Fibroblast of lung (primary cell): ENCODE results near the gene HK2.

ENCODE experiments used
- CTCF ChIP-seq, 2 donors: IDR thresholded peaks in 1 of 2; conservative IDR thresholded peaks in 1 of 2; 1 replicate in 1 of 2; 2 replicates in 1 of 2; pipeline ENCODE4 v1.5.1; 2011 to 2012; ENCODE audit warnings: low read length in 2 of 2, control low read depth in 1 of 2, inconsistent platforms in 1 of 2, low read depth in 1 of 2, mild to moderate bottlenecking in 1 of 2
- EZH2 ChIP-seq: IDR thresholded peaks from 2 replicates; pipeline ENCODE4 v1.5.1; 2012; ENCODE audit warnings: low read length, control low read depth, mild to moderate bottlenecking; ENCODE audit errors: missing control alignments

- TF ChIP-seq CTCF (conservative IDR thresholded peaks at IDR 0.05 in 1 of 2, IDR thresholded peaks at IDR 0.05 in 1 of 2; ENCODE audit: low read depth in 1 of 2, low read length in 2 of 2) (no peak), EZH2 (no peak)
These were observed 28.4 kb downstream of the HK2 start for GRCh38 chr2:74862020-74862964.
